Right cardiac atrium (tissue), 5 donors: ENCODE data around the gene KIF26A. TPM values are rescaled to one million over a fixed set of nuclear protein-coding genes. Genes with fewer than 3 reads are reported as not detected.

Experiments
- ATAC-seq, 2 donors: fragments of 200-7000 bp; cut with Tn5 transposase; one replicate each; pipeline versions ENCODE4 v1.8.0 to v1.9.1; 2020; ENCODE audit warnings: moderate library complexity in 2 of 2, mild to moderate bottlenecking in 1 of 2
- DNase-seq, 3 donors: peaks; one replicate each; pipeline ENCODE4 v3.0.0-alpha.2; 2020
- H3K27ac ChIP-seq: one replicate; pipeline ENCODE4 v1.5.1; 2013; ENCODE audit warnings: mild to moderate bottlenecking, low read length, control low read depth, moderate library complexity
- H3K27me3 ChIP-seq: one replicate; pipeline ENCODE4 v1.6.1; 2013; ENCODE audit not compliant: control insufficient read depth, insufficient read depth
- H3K4me1 ChIP-seq: one replicate; pipeline ENCODE4 v1.6.1; 2013; ENCODE audit warnings: low read length; ENCODE audit not compliant: control insufficient read depth, insufficient read depth
- H3K4me3 ChIP-seq: one replicate; pipeline ENCODE4 v1.5.1; 2013; ENCODE audit warnings: low read length, control low read depth
- H3K9me3 ChIP-seq: one replicate; pipeline ENCODE4 v1.6.1; 2013; ENCODE audit warnings: low read length; ENCODE audit not compliant: control insufficient read depth
- WGBS: extraction: QIAGEN DNeasy Blood & Tissue Kit; methylation state at CpG from one replicate; pipeline ENCODE4 v1.1.7; 2013; 5-methylcytosine and 5-hydroxymethylcytosine counted together
- intact Hi-C, 4 donors: fragments of 100-400 bp; cut with DNase I; formaldehyde crosslinking; loops; one replicate each; pipeline versions ENCODE4 v1.11.0 to v1.14.0; 2022 to 2023
- polyA plus RNA-seq: library from polyadenylated mRNA; stranded (reverse); fragments of 200-250 nt; gene quantifications from one replicate; pipeline ENCODE4 v1.2.3, GENCODE V29; 2013
- total RNA-seq, 4 donors: library from RNA; stranded (reverse); fragmentation: NEBNext Ultra II Directional; extraction: Animal tissue kit (Norgen Biotek cat#: 25700); gene quantifications; one replicate each; pipeline ENCODE4 v1.2.1, GENCODE V29; 2021
- donor health status: healthy with polysubstance abuse.
- donor health status: DM: no; HTN: yes; CAD: no.
- donor health status: DM: no; HTN: no; CAD: no.
- donor health status: DM: no; HTN: yes; CAD: no; lungs with severe emphysema.
- donor health status: DM: yes; HTN: yes; CAD: no.

The KIF26A gene
- total and polyA plus RNA-seq, 5 donors = 7.1 to 10.6 (median 9.7) TPM

GRCh38 chr14:104192146-104192882 is 53.9 kb downstream of the KIF26A start:
- H3K9me3 ChIP-seq = no peaks in the 10 kb centered on the region
- H3K27ac ChIP-seq = no peak overlapping the region
- ATAC-seq (no peak), DNase-seq (peak in 1 of 3 donors; percentile 15)
- no peaks in the 10 kb centered on the region for H3K27me3 ChIP-seq
- no peaks in the 10 kb centered on the region for H3K4me1 ChIP-seq
- intact Hi-C loops = no loop called here
- 86% methylated on average over 20 of the region's 20 CpGs for WGBS
- no peak overlapping the region for H3K4me3 ChIP-seq

GRCh38 chr14:104192883-104193245 is 54.5 kb downstream of the KIF26A start:
- intact Hi-C loops = no loop called here
- DNase-seq (peak in 1 of 3 donors; percentile 12), ATAC-seq (no peak)
- Histone ChIP-seq H3K27ac (no peak overlapping the region), H3K9me3 (no peaks in the 10 kb centered on the region), H3K4me3 (no peak overlapping the region), H3K4me1 (no peaks in the 10 kb centered on the region), H3K27me3 (no peaks in the 10 kb centered on the region)
- WGBS = 96% methylated on average over 10 of the region's 10 CpGs

DNA sequence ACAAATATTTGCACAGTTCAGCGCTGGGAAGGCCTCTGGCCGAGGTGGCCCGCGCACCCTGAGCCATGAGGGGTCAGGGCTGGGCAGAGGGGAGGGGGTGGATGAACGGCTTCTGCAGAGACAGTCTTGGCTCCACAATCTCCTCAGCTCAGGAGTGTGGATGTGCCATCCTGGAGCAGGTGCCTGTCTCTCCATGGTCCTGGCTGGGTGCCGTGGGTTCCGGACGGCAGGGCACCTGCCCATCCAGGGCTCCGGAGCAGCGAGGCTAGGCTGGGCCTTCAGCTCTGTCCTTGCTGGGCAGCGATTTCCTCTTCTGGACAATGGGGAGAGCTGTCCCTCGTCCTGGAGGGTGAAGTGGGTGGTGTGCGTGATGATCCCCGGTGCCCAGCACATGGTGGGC is 55.6 kb downstream of the KIF26A start:
- ATAC-seq (no peak), DNase-seq (peak in 1 of 3 donors; percentile 4)
- WGBS = 90% methylated on average over 14 of the region's 14 CpGs
- H3K27ac ChIP-seq = no peak overlapping the region
- intact Hi-C loops = no loop called here
- no peak overlapping the region for H3K4me3 ChIP-seq
- no peaks in the 10 kb centered on the region for H3K9me3 ChIP-seq
- no peaks in the 10 kb centered on the region for H3K27me3 ChIP-seq
- no peaks in the 10 kb centered on the region for H3K4me1 ChIP-seq

- Histone ChIP-seq H3K27ac (no peak overlapping the region), H3K27me3 (no peaks in the 10 kb centered on the region), H3K4me1 (no peaks in the 10 kb centered on the region), H3K9me3 (no peaks in the 10 kb centered on the region), H3K4me3 (no peak overlapping the region)
- ATAC-seq = no peak
- peak in 1 of 3 donors; percentile 6 for DNase-seq
- intact Hi-C loops = no loop called here
- 97% methylated on average over 11 of the region's 11 CpGs for WGBS
Measured at GRCh38 chr14:104194716-104195115, 56.3 kb downstream of the KIF26A start.

DNA sequence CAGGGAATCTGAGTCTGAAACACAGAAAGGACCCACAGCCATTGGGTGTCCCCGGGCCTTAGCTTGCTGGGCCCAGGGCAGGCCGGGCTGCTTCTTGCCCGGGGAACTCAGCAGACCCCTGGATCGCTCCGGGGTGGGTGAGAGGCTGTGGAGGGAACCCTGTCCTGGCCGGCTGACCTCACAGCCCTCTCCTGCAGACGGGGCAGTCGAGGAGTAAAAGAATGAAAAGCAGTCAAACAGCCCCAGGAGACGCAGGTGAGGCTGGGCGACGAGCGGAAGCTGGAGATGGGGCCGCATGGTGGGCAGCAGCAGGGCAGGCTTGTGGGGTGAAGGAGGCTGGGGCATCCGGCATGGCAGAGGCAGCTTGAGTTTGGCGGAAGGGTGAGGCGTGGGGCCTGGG is 57.0 kb downstream of the KIF26A start:
- DNase-seq (no peak), ATAC-seq (no peak)
- Histone ChIP-seq H3K27me3 (no peaks in the 10 kb centered on the region), H3K9me3 (no peaks in the 10 kb centered on the region), H3K27ac (no peak overlapping the region), H3K4me3 (no peak overlapping the region), H3K4me1 (no peaks in the 10 kb centered on the region)
- 89% methylated on average over 16 of the region's 16 CpGs for WGBS
- intact Hi-C loops = no loop called here

GRCh38 chr14:104195878-104196277 is 57.5 kb downstream of the KIF26A start:
- intact Hi-C loops = no loop called here
- Histone ChIP-seq H3K27me3 (no peaks in the 10 kb centered on the region), H3K27ac (no peak overlapping the region), H3K4me3 (no peak overlapping the region), H3K9me3 (no peaks in the 10 kb centered on the region), H3K4me1 (no peaks in the 10 kb centered on the region)
- 39% methylated on average over 17 of the region's 17 CpGs for WGBS
- DNase-seq = peak in 1 of 3 donors; percentile 38
- no peak for ATAC-seq

GRCh38 chr14:104196461-104197140 is 58.2 kb downstream of the KIF26A start:
- 50% methylated on average over 14 of the region's 14 CpGs for WGBS
- Histone ChIP-seq H3K4me3 (no peak overlapping the region), H3K27me3 (no peaks in the 10 kb centered on the region), H3K27ac (no peak overlapping the region), H3K9me3 (no peaks in the 10 kb centered on the region), H3K4me1 (no peaks in the 10 kb centered on the region)
- DNase-seq (peak in 1 of 3 donors; percentile 34), ATAC-seq (no peak)
- intact Hi-C loops = no loop called here

DNA sequence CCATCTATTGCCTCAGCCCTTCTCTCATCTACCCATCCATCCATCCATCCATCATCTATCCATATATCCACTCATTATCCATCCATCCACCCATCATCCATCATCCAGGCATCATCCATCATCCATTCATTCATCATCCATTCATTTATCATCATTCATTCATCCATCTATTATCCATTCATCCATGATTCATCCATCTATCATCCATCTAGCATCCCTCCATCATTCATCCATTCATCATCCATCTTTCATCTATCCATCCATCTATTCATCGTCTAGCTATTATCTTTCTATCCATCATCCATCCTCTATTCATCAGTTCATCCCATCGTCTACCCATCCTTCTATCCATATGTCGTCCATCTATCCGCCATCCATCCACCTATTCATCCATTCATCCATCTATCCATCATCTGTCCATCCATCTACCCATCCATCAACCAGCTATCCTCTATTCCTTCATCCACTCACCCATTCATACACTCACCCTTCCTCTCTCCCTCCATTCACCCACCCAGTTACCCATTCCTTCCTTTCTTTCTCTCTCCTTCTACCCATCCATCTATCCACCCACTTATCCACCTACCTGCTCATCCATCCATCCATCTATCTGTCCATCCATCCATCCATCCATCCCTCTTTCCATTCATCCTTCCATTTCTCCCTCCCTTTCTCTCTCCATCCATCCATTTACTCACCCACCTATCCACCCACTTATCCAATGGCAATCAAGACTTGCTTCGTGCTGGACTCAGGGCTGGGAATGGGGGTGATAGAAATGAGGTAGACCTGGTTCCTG is 59.3 kb downstream of the KIF26A start:
- 94% methylated on average over 5 of the region's 5 CpGs for WGBS
- no peak for DNase-seq

GRCh38 chr14:104199266-104199895 is 61.0 kb downstream of the KIF26A start:
- 84% methylated on average over 23 of the region's 23 CpGs for WGBS
- intact Hi-C loops = no loop called here
- H3K4me3 ChIP-seq = no peak overlapping the region
- H3K27ac ChIP-seq = no peak overlapping the region
- no peaks in the 10 kb centered on the region for H3K9me3 ChIP-seq
- no peaks in the 10 kb centered on the region for H3K4me1 ChIP-seq
- H3K27me3 ChIP-seq = no peaks in the 10 kb centered on the region
- ATAC-seq (no peak), DNase-seq (peak in 1 of 3 donors; percentile 41)

More for the DNA sequence above, 59.3 kb downstream of the KIF26A start:
- no peak for ATAC-seq
- intact Hi-C loops = no loop called here
- Histone ChIP-seq H3K27ac (no peak overlapping the region), H3K4me1 (no peaks in the 10 kb centered on the region), H3K27me3 (no peaks in the 10 kb centered on the region), H3K4me3 (no peak overlapping the region), H3K9me3 (no peaks in the 10 kb centered on the region)

DNA sequence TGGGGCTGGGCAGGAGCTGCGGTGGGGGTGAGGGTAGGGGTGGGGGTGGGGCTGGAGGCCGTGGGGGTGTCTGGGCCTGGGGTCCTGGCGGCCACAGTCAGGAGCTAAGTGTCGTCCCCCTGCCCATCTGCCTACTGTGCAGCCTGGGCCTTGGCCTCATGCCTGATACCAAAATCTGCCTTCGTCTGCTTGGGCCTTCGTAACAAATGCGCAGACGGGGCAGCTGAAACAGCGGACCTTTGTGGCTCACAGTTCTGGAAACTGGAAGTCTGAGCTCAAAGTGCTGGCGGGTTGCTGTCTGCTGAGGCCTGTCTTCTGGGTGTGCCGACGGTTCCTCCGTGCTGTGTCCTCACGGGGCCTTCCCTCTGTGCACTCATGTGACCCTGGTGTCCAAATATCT is 61.7 kb downstream of the KIF26A start:
- DNase-seq (peak in 1 of 3 donors; percentile 49), ATAC-seq (no peak)
- 69% methylated on average over 14 of the region's 14 CpGs for WGBS
- intact Hi-C loops = no loop called here
- H3K4me3 ChIP-seq = no peak overlapping the region
- no peaks in the 10 kb centered on the region for H3K27me3 ChIP-seq
- H3K9me3 ChIP-seq = no peaks in the 10 kb centered on the region
- H3K4me1 ChIP-seq = no peaks in the 10 kb centered on the region
- H3K27ac ChIP-seq = no peak overlapping the region
